Calu3 (cell line): ENCODE results near the gene INO80C. TPM values are rescaled to one million over a fixed set of nuclear protein-coding genes. Genes with fewer than 3 reads are reported as not detected.

ENCODE experiments used
- BruUV-seq: library from RNA; stranded (reverse); fragments of 400-500 nt; replicated peaks from 2 replicates; lab custom pipeline; 2021; lab: Mats Ljungman, UMichigan
- CTCF ChIA-PET: fragments of 300-600 bp; sonication (Branson Sonifier 250); formaldehyde crosslinking; loops from one replicate; lab custom pipeline; 2022; ENCODE audit warnings: antibody characterized with exemption; lab: Charles Lee
- DNase-seq: peaks from one replicate; pipeline ENCODE4 v3.0.0; 2022
- H3K27ac Mint-ChIP-seq: one replicate; pipeline ENCODE4 v1.8.0; 2022; ENCODE audit warnings: mixed read lengths; ENCODE audit not compliant: unreplicated experiment
- H3K27me3 Mint-ChIP-seq: one replicate; pipeline ENCODE4 v1.8.0; 2022; ENCODE audit warnings: mixed read lengths; ENCODE audit not compliant: unreplicated experiment
- H3K36me3 Mint-ChIP-seq: one replicate; pipeline ENCODE4 v1.8.0; 2022; ENCODE audit warnings: mild to moderate bottlenecking, moderate library complexity, mixed read lengths; ENCODE audit not compliant: insufficient read depth, unreplicated experiment
- H3K4me1 Mint-ChIP-seq: one replicate; pipeline ENCODE4 v1.8.0; 2022; ENCODE audit warnings: mild to moderate bottlenecking, low read depth, mixed read lengths; ENCODE audit not compliant: unreplicated experiment
- H3K4me3 Mint-ChIP-seq: one replicate; pipeline ENCODE4 v1.8.0; 2022; ENCODE audit warnings: mild to moderate bottlenecking, low read depth, moderate library complexity, mixed read lengths; ENCODE audit not compliant: unreplicated experiment
- H3K9me3 Mint-ChIP-seq: one replicate; pipeline ENCODE4 v1.8.0; 2022; ENCODE audit warnings: low read depth, mixed read lengths; ENCODE audit not compliant: unreplicated experiment
- intact Hi-C: fragments of 100-400 bp; cut with micrococcal nuclease; formaldehyde crosslinking; loops from one replicate; pipeline ENCODE4 v1.10.0; 2022; ENCODE audit not compliant: unreplicated experiment
- total RNA-seq: library from RNA; stranded (reverse); gene quantifications from 2 replicates; pipeline ENCODE4 v1.2.3, GENCODE V29; 2022
- TF ChIP-seq, protein P1 (sequence below): fragments of 200-600 bp; IDR thresholded peaks from one replicate; pipeline ENCODE4 v1.8.0; 2022; ENCODE audit warnings: antibody characterized with exemption; ENCODE audit not compliant: unreplicated experiment

Gene INO80C
- total RNA-seq, 1 experiment from 2014 or later: 27.0 TPM

DNA sequence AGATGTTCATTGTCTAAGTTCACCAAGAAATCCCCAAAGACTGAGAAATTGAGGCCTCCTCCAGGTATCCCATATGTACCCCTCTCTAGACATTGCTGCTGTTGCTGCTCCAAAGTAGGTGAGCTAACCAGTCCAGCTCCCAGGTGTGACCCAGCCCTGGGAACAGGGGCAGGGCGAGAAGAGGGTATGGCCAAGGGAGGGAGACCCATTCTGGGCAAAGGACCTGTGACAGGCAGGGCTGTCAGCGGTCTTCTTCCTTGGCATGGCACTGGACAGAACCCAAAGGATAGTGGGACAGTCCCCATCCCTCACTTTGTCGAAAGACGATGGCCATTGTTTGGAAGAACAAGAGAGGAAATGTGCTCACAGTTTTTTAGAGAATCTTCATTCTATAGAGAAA is 7.2 kb upstream of the INO80C start:
- BruUV-seq: no TSS peak
- no peak for DNase-seq
- no peaks in the 10 kb centered on the region for H3K27me3 Mint-ChIP-seq
- no peaks in the 10 kb centered on the region for H3K36me3 Mint-ChIP-seq
- no peak overlapping the region for H3K4me3 Mint-ChIP-seq
- TF ChIP-seq, protein P1, sequence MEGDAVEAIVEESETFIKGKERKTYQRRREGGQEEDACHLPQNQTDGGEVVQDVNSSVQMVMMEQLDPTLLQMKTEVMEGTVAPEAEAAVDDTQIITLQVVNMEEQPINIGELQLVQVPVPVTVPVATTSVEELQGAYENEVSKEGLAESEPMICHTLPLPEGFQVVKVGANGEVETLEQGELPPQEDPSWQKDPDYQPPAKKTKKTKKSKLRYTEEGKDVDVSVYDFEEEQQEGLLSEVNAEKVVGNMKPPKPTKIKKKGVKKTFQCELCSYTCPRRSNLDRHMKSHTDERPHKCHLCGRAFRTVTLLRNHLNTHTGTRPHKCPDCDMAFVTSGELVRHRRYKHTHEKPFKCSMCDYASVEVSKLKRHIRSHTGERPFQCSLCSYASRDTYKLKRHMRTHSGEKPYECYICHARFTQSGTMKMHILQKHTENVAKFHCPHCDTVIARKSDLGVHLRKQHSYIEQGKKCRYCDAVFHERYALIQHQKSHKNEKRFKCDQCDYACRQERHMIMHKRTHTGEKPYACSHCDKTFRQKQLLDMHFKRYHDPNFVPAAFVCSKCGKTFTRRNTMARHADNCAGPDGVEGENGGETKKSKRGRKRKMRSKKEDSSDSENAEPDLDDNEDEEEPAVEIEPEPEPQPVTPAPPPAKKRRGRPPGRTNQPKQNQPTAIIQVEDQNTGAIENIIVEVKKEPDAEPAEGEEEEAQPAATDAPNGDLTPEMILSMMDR: no peak
- CTCF ChIA-PET: interaction anchor here (1.6 kb wide), 1 partner anchor 27 kb away, joined by 15 read pairs; no protein-coding TSS in a partner anchor
- H3K27ac Mint-ChIP-seq: no peak overlapping the region
- H3K4me1 Mint-ChIP-seq: peaks cover 19% of the 10 kb centered on the region
- intact Hi-C loops: no loop called here
- H3K9me3 Mint-ChIP-seq: no peaks in the 10 kb centered on the region

DNA sequence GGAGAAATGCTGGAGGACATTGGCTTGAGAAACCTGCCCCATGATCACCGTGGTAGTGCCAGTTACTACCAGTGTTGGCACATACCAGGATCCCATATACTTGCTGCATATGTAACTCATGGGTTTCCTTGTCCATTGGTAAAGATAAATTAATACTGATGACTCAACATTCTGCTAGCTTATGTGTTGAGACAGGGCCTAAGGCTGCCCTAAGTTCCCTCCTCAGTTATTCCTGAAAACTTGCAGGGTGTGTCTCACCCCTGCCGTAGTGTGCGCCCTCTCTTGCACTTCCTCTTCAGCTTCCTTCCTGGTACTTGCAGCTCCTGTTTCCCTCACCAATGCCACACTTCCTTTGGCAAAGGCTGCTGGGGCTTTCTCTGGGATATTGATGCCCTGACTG is 4.3 kb upstream of the INO80C start:
- no peaks in the 10 kb centered on the region for H3K9me3 Mint-ChIP-seq
- no peak for DNase-seq
- no TSS peak for BruUV-seq
- H3K4me3 Mint-ChIP-seq: no peak overlapping the region
- H3K4me1 Mint-ChIP-seq: peaks cover 19% of the 10 kb centered on the region
- no peak overlapping the region for H3K27ac Mint-ChIP-seq
- TF ChIP-seq, protein P1: no peak
- H3K36me3 Mint-ChIP-seq: peaks cover 11% of the 10 kb centered on the region
- CTCF ChIA-PET: interaction anchor here (0.6 kb wide), 1 partner anchor 1448 kb away, joined by 3 read pairs; no protein-coding TSS in a partner anchor
- intact Hi-C loops: no loop called here
- no peaks in the 10 kb centered on the region for H3K27me3 Mint-ChIP-seq

DNA sequence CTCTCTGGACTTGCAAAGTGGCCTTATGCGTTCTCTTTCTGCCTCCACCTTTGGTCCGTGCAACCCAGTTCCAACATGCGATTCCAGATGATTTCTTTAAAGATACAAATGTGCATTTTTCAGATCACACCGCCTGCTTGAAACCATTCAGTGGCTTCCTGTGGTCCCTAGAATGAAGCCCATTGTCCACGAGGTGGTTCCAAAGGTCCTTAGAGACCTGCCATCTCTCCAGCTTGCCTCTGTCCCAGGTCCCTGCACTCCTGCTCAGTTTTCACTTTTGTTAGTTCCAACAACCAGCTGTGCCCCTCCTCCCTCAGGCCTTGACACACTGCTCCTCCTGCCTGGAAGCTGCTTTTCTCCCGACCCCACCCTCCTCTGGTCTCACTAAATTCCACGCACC is 3.6 kb upstream of the INO80C start:
- Mint-ChIP-seq H3K27me3 (no peaks in the 10 kb centered on the region), H3K36me3 (peaks cover 14% of the 10 kb centered on the region), H3K27ac (no peak overlapping the region), H3K4me1 (peaks cover 19% of the 10 kb centered on the region), H3K4me3 (no peak overlapping the region), H3K9me3 (no peaks in the 10 kb centered on the region)
- TF ChIP-seq, protein P1: no peak
- no peak for DNase-seq
- BruUV-seq: no TSS peak
- CTCF ChIA-PET: interaction anchor here (0.6 kb wide), 1 partner anchor 21 kb away, joined by 3 read pairs; no protein-coding TSS in a partner anchor
- intact Hi-C loops: no loop called here

DNA sequence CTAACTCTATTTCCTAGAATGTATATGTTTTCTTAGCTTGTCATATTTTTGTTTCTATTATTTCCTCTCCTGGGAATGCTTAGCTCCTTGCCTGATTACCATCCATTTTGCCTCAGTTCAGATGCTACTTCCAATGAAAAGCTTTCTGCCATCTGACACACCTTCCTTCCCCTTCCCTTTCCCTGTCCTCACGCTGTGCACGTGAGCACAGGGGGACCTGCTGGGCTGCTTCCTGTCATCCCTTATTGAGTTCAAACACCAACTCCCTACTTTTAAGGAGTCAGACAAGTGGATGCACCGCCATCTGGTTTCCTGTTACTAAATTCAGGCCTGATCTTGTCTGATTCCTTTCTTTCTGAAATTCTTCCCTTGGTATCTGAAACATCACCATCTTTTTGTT is 2.4 kb upstream of the INO80C start:
- no peaks in the 10 kb centered on the region for H3K9me3 Mint-ChIP-seq
- peaks cover 14% of the 10 kb centered on the region for H3K36me3 Mint-ChIP-seq
- intact Hi-C loops: no loop called here
- no peak overlapping the region for H3K27ac Mint-ChIP-seq
- CTCF ChIA-PET: no interaction called here
- TF ChIP-seq, protein P1: no peak
- no TSS peak for BruUV-seq
- H3K4me3 Mint-ChIP-seq: no peak overlapping the region
- peaks cover 19% of the 10 kb centered on the region for H3K4me1 Mint-ChIP-seq
- no peaks in the 10 kb centered on the region for H3K27me3 Mint-ChIP-seq
- DNase-seq: no peak
